Caco-2 (cell line): ENCODE results near the gene TAX1BP3. TPM values are rescaled to one million over a fixed set of nuclear protein-coding genes. Genes with fewer than 3 reads are reported as not detected.

ENCODE experiments used
- BruUV-seq: library from RNA; stranded (reverse); fragments of 400-500 nt; replicated peaks from 2 replicates; lab custom pipeline; 2021; lab: Mats Ljungman, UMichigan
- CTCF ChIA-PET: fragments of 300-600 bp; sonication (Branson Sonifier 250); formaldehyde crosslinking; loops from one replicate; lab custom pipeline; 2022; ENCODE audit warnings: antibody characterized with exemption; lab: Charles Lee
- POLR2A ChIA-PET: fragments of 300-600 bp; sonication (Branson Sonifier 250); formaldehyde crosslinking; loops from one replicate; lab custom pipeline; 2022; ENCODE audit warnings: antibody characterized with exemption; lab: Charles Lee
- DNase-seq, 2 experiments: peaks; one replicate each; pipeline versions ENCODE4 v3.0.0 to v3.0.0-alpha.2; 2020 to 2022
- H3K27me3 ChIP-seq: replicated peaks from 2 replicates; pipeline ENCODE4 v1.6.0; 2011; ENCODE audit warnings: low read length; ENCODE audit not compliant: control insufficient read depth, insufficient read depth
- H3K36me3 ChIP-seq: 2 replicates; pipeline ENCODE4 v1.5.1; 2011; ENCODE audit warnings: low read length; ENCODE audit not compliant: control insufficient read depth, insufficient read depth
- H3K4me1 ChIP-seq: fragments of 250-450 bp; sonication (Bioruptor Pico); 2 replicates; pipeline ENCODE4 v1.5.1; 2020; ENCODE audit warnings: mild to moderate bottlenecking
- H3K4me3 ChIP-seq: 2 replicates; pipeline ENCODE4 v1.5.1; 2011; ENCODE audit warnings: low read depth, mild to moderate bottlenecking, control low read depth, low read length
- H3K9me3 ChIP-seq: fragments of 250-450 bp; sonication (Bioruptor Pico); 2 replicates; pipeline ENCODE4 v1.5.1; 2020; ENCODE audit warnings: mild to moderate bottlenecking, moderate library complexity
- H3K27ac Mint-ChIP-seq: one replicate; pipeline ENCODE4 v1.8.0; 2022; ENCODE audit warnings: mixed read lengths; ENCODE audit not compliant: unreplicated experiment
- H3K27me3 Mint-ChIP-seq: one replicate; pipeline ENCODE4 v1.8.0; 2022; ENCODE audit warnings: mixed read lengths; ENCODE audit not compliant: insufficient read depth, unreplicated experiment
- H3K36me3 Mint-ChIP-seq: one replicate; pipeline ENCODE4 v1.8.0; 2022; ENCODE audit warnings: mild to moderate bottlenecking, mixed read lengths; ENCODE audit not compliant: insufficient read depth, unreplicated experiment
- H3K4me1 Mint-ChIP-seq: one replicate; pipeline ENCODE4 v1.8.0; 2022; ENCODE audit warnings: low read depth, mixed read lengths; ENCODE audit not compliant: unreplicated experiment
- H3K4me3 Mint-ChIP-seq: one replicate; pipeline ENCODE4 v1.8.0; 2022; ENCODE audit warnings: mild to moderate bottlenecking, moderate library complexity, mixed read lengths; ENCODE audit not compliant: unreplicated experiment
- H3K9me3 Mint-ChIP-seq: one replicate; pipeline ENCODE4 v1.8.0; 2022; ENCODE audit warnings: mixed read lengths; ENCODE audit not compliant: unreplicated experiment
- CTCF ChIP-seq, 2 experiments: fragments of 200-600 bp in 1 of 2; IDR thresholded peaks; 1 replicate in 1 of 2; 2 replicates in 1 of 2; pipeline versions ENCODE4 v1.5.1 to v1.8.0; 2011 to 2022; ENCODE audit warnings: antibody characterized with exemption in 1 of 2, control low read depth in 1 of 2, inconsistent platforms in 1 of 2, low read depth in 1 of 2, low read length in 1 of 2, mild to moderate bottlenecking in 1 of 2, moderate library complexity in 1 of 2; ENCODE audit not compliant: insufficient read depth in 1 of 2, severe bottlenecking in 1 of 2, unreplicated experiment in 1 of 2
- intact Hi-C: fragments of 100-400 bp; cut with micrococcal nuclease; formaldehyde crosslinking; loops from one replicate; pipeline ENCODE4 v1.10.0; 2022; ENCODE audit not compliant: unreplicated experiment
- total RNA-seq: library from RNA; stranded (reverse); gene quantifications from 2 replicates; pipeline ENCODE4 v1.2.3, GENCODE V29; 2022

TAX1BP3 gene
- total RNA-seq, 1 experiment from 2014 or later, result 58.2 TPM

- H3K27ac Mint-ChIP-seq, result no peak overlapping the region
These were observed 9.5 kb downstream of the TAX1BP3 start for GRCh38 chr17:3658784-3659449.

GRCh38 chr17:3657874-3658783, 10.2 kb downstream of the TAX1BP3 start:
- TF ChIP-seq CTCF (IDR thresholded peaks at IDR 0.05; ENCODE audit: insufficient read depth in 1 of 2, low read depth in 1 of 2, low read length in 1 of 2, severe bottlenecking in 1 of 2, unreplicated experiment in 1 of 2), result no peak
- Mint-ChIP-seq H3K36me3 (peaks cover 14% of the 10 kb centered on the region), H3K4me3 (no peak overlapping the region), H3K27ac (no peak overlapping the region), H3K27me3 (no peaks in the 10 kb centered on the region), H3K9me3 (no peaks in the 10 kb centered on the region), H3K4me1 (no peaks in the 10 kb centered on the region)
- ChIA-PET POLR2A (no interaction called here), CTCF (no interaction called here)
- no peak for DNase-seq
- BruUV-seq, result no TSS peak
- Histone ChIP-seq H3K4me1 (no peaks in the 10 kb centered on the region), H3K9me3 (no peaks in the 10 kb centered on the region), H3K36me3 (no peaks in the 10 kb centered on the region; the same call in 1 of the 2 replicates), H3K27me3 (no peaks in the 10 kb centered on the region), H3K4me3 (no peak overlapping the region)
- intact Hi-C loops, result no loop called here

More at GRCh38 chr17:3658784-3659449, 9.5 kb downstream of the TAX1BP3 start:
- no peak overlapping the region for H3K4me3 Mint-ChIP-seq
- no peaks in the 10 kb centered on the region for H3K9me3 Mint-ChIP-seq
- H3K4me1 ChIP-seq, result no peaks in the 10 kb centered on the region
- H3K27me3 Mint-ChIP-seq, result no peaks in the 10 kb centered on the region
- no peaks in the 10 kb centered on the region for H3K4me1 Mint-ChIP-seq
- H3K9me3 ChIP-seq, result no peaks in the 10 kb centered on the region
- intact Hi-C loops, result no loop called here
- peaks cover 14% of the 10 kb centered on the region for H3K36me3 Mint-ChIP-seq
- BruUV-seq, result no TSS peak
- POLR2A ChIA-PET, result no interaction called here
- CTCF ChIA-PET, result no interaction called here
- no peak for DNase-seq
- H3K36me3 ChIP-seq, result no peaks in the 10 kb centered on the region; the same call in 1 of the 2 replicates
- no peak for TF ChIP-seq CTCF (IDR thresholded peaks at IDR 0.05; ENCODE audit: insufficient read depth in 1 of 2, low read depth in 1 of 2, low read length in 1 of 2, severe bottlenecking in 1 of 2, unreplicated experiment in 1 of 2)
- H3K4me3 ChIP-seq, result no peak overlapping the region
- H3K27me3 ChIP-seq, result no peaks in the 10 kb centered on the region

- H3K4me3 Mint-ChIP-seq, result no peak overlapping the region
- CTCF ChIA-PET, result no interaction called here
- H3K36me3 ChIP-seq, result no peaks in the 10 kb centered on the region; the same call in 1 of the 2 replicates
- H3K4me1 Mint-ChIP-seq, result no peaks in the 10 kb centered on the region
- H3K4me1 ChIP-seq, result no peaks in the 10 kb centered on the region
- intact Hi-C loops, result no loop called here
- POLR2A ChIA-PET, result no interaction called here
- no peaks in the 10 kb centered on the region for H3K9me3 Mint-ChIP-seq
- no peak overlapping the region for H3K27ac Mint-ChIP-seq
- H3K4me3 ChIP-seq, result no peak overlapping the region
- BruUV-seq, result no TSS peak
- no peaks in the 10 kb centered on the region for H3K27me3 ChIP-seq
- H3K36me3 Mint-ChIP-seq, result peaks cover 14% of the 10 kb centered on the region
- no peaks in the 10 kb centered on the region for H3K9me3 ChIP-seq
- TF ChIP-seq CTCF (IDR thresholded peaks at IDR 0.05; ENCODE audit: insufficient read depth in 1 of 2, low read depth in 1 of 2, low read length in 1 of 2, severe bottlenecking in 1 of 2, unreplicated experiment in 1 of 2), result no peak
- no peaks in the 10 kb centered on the region for H3K27me3 Mint-ChIP-seq
- DNase-seq, result no peak
These were observed 10.8 kb downstream of the TAX1BP3 start for GRCh38 chr17:3657588-3657869.
